Retinal pigment epithelial cell (primary cell): ENCODE measurements around the gene ALDH3B2.

Experiments
- DNase-seq: peaks from one replicate; pipeline ENCODE4 v3.0.0-alpha.2; 2010; ENCODE audit warnings: low read depth
- H3K4me3 ChIP-seq: 2 replicates; pipeline ENCODE4 v1.5.1; 2011; ENCODE audit warnings: mild to moderate bottlenecking, low read length, control low read depth, moderate library complexity
- TF ChIP-seq, protein P1 (sequence below): conservative IDR thresholded peaks from 2 replicates; pipeline ENCODE4 v1.5.1; 2011; ENCODE audit warnings: low read depth, low read length, control low read depth, inconsistent platforms

Gene ALDH3B2

DNA sequence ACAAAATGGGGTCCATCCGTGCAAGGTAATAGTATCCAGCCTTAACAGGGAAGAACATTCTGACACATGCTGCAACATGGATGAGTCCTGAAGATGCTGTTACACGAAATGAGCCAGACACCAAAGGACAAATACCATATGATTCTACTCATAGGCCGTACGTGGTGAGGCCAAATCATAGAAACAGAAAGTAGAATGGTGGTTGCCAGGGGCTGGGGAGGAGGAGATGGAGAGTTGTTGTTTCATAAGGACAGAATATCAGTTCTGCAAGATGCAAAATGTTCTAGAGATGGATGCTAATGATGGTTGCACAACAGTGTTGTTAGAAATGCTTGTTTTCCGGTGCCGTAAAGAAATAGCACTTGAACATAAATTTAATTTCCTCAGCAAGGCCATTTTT, 37.5 kb downstream of the ALDH3B2 start:
- H3K4me3 ChIP-seq, result no peak overlapping the region
- DNase-seq, result no peak
- TF ChIP-seq, protein P1, sequence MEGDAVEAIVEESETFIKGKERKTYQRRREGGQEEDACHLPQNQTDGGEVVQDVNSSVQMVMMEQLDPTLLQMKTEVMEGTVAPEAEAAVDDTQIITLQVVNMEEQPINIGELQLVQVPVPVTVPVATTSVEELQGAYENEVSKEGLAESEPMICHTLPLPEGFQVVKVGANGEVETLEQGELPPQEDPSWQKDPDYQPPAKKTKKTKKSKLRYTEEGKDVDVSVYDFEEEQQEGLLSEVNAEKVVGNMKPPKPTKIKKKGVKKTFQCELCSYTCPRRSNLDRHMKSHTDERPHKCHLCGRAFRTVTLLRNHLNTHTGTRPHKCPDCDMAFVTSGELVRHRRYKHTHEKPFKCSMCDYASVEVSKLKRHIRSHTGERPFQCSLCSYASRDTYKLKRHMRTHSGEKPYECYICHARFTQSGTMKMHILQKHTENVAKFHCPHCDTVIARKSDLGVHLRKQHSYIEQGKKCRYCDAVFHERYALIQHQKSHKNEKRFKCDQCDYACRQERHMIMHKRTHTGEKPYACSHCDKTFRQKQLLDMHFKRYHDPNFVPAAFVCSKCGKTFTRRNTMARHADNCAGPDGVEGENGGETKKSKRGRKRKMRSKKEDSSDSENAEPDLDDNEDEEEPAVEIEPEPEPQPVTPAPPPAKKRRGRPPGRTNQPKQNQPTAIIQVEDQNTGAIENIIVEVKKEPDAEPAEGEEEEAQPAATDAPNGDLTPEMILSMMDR, result no peak

DNA sequence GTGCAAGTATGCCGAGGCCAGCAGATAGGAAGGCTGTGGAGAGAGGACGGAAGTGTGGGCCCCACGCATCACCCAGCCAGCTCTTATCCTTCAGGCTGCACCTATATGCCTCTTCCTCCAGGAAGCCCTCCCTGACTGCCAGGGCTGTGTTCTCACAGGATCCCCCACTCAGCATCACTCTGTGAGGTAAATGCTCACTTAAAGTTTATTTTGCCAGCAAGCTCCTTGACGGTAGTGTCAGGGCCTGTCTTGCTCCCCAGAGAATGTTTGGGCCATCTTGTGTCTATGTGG, 39.2 kb downstream of the ALDH3B2 start:
- no peak overlapping the region for H3K4me3 ChIP-seq
- TF ChIP-seq, protein P1, result no peak
- no peak for DNase-seq

DNA sequence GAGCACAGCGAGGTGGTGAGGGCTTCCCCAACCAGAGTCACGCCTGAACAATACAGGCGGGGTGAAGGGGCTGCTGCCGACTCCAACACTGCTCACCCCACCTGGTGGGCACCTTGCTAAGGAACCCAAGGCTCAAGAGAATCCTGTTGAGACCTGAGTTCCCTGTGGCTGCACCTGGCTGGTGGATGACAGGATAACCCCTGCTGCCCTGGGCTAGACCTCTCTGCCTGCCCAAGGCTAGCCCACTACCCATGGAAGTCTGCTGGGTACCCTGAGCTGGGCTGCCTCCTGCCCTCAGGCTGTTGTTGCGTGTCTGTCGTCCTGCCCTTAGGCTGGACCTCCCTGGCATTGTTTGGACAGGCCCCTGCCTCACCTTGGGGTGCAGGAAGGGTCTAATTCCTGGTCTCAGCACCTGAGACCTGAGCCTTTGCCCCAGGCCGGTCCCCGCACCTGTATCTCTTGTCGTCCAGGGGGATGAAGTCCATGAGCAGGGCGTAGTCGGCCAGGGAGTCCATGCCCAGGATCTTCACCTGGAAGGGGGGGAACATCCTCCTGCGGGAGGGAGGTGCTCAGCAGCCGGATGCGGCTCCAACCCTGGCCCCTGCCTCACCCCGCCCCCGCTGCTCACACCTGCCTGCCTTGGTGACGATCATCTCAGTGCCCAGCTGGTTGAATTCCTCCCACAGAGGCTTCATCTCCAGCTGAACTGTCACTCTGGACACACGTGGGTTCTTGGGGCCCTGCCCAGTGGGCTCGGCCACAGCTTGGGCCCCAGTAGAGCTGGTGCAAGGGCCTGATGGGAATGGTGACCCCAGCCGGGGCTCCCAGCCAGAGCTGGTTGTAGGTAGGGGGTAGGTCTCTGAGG, 39.8 kb downstream of the ALDH3B2 start:
- TF ChIP-seq, protein P1, result no peak
- H3K4me3 ChIP-seq, result no peak overlapping the region
- no peak for DNase-seq

DNA sequence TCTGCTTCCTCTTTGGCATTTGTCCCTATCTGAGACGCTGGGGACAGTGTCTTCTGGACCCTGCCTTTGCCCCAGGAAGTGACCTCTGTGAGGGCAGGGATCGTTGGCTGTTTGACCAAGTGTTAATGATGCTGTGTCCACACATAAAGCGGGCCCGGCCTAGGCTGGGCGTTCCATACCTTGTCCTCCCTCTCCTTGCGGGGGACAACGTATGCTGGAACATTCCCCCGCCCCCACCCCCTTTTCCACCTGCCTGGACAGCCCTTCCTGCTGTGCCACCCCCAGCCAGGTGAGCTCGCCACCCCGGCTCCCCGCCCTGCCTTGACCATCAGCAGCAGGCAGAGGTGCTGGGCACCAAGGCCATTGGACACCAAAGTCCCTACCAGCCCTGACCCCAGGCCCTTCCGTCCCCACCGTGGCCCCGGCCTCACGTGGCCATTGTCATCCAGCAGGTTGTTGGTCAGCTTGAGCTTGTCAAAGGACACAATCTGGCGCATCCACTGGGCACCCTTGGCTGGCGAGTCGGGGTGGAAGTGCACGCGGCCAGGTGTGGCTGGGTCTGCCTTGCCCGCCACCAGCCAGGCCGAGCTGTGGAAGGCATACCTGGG, 40.6 kb downstream of the ALDH3B2 start:
- TF ChIP-seq, protein P1, result no peak
- DNase-seq, result no peak
- no peak overlapping the region for H3K4me3 ChIP-seq

DNA sequence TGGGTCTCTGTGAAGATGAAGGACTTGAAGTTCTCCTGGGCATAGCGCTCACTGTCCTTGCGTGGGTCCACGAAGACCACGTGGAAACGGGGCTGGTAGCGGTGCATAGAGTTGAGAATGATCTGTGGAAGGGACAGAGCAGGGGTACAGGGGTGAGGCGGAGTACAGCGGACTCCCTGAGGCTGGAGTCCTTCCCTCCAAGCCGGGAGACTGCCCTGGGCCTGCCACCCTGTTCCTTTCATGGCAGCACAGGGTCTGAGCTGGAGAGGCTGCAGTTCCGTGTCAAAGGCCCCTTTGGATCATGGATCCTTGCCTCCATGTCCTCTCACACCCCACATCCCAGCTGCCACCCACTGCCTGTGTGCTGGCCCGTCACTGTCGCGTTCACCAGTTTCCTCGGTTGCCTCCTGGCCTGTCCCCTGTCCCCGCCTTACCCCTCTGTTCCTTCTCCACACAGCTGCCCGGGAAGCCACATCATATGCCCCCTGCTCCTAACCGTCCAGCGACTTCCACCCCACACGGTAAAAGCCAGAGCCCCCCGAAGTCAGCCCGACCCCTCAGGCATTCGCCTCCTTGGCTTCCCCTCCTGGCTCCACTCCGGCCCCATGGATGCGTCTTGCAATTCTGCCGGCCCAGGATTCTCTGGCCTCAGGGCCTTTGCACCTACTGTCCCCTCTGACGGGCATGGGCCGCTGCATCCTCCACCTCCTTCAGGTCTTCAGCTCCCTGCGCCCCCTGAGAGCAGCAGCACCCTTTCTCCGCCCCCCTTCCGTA, 41.3 kb downstream of the ALDH3B2 start:
- no peak for DNase-seq
- TF ChIP-seq, protein P1, result no peak
- H3K4me3 ChIP-seq, result no peak overlapping the region

DNA sequence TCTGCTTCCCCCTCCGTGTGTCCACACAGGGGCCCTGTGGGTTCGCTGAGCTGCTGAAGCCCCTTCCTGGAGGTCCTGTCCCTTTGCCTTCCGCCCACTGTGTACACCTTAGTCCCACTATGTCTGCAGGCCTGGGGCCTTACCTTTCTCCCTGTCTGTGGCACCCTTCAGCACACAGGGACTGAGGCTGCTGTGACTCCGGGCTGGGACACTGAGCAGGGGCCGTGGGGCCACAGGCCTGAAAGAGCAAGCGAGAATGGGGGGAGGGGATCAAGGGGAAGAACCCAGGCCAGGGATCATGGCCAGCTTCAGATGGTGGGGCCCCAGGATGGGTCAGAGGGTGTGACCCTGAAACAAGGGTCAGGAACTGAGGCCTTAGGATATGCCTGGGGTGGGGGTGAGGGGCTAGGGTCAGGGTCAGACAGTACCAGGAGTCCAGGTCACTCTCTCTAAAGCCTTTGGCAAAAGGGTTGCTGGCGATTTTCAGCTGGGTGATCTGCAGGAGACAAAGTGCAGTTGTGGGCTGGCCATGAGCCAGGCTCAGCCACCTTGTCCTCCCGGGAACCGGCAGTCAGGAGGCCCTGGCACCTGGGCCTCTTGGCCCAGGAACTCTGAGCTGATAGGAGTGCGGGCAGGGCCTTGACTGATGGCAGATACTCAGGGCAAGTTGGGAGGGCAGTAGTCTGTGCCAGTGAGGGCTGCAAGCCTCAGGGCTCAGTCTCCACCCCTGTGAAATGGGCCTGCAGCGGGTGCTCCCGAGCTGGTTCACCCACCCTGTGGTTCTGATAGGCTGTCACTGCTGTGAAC, 42.0 kb downstream of the ALDH3B2 start:
- no peak for DNase-seq
- no peak overlapping the region for H3K4me3 ChIP-seq
- TF ChIP-seq, protein P1, result no peak
